Measurements from ENCODE around the gene PRKD1.

DNA sequence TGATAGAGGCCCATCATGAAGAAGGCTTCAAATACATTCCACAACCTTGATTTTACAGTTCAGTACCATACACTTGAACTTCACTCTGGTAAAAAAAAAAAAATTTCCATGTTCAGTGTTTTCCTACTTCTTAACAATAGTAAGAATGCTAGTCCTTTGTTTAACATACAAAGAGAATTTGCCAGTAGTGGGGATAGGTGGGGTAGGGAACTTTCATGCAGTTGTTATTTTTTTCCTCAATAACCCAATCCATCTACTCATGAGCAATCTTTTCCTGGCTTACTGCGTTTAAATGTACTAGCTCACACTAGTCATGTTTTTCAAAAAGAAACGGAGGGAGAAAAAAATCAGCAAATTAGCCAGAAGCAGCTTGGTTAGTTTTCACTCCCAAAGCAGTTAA is 206.1 kb downstream of the PRKD1 start:
- TF ChIP-seq, protein P1, sequence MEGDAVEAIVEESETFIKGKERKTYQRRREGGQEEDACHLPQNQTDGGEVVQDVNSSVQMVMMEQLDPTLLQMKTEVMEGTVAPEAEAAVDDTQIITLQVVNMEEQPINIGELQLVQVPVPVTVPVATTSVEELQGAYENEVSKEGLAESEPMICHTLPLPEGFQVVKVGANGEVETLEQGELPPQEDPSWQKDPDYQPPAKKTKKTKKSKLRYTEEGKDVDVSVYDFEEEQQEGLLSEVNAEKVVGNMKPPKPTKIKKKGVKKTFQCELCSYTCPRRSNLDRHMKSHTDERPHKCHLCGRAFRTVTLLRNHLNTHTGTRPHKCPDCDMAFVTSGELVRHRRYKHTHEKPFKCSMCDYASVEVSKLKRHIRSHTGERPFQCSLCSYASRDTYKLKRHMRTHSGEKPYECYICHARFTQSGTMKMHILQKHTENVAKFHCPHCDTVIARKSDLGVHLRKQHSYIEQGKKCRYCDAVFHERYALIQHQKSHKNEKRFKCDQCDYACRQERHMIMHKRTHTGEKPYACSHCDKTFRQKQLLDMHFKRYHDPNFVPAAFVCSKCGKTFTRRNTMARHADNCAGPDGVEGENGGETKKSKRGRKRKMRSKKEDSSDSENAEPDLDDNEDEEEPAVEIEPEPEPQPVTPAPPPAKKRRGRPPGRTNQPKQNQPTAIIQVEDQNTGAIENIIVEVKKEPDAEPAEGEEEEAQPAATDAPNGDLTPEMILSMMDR (IDR thresholded peaks at IDR 0.05): no peak
- TF ChIP-seq POLR2A (IDR thresholded peaks at IDR 0.05): no peak
